ENCODE data around the gene LMOD3.

The LMOD3 gene

DNA sequence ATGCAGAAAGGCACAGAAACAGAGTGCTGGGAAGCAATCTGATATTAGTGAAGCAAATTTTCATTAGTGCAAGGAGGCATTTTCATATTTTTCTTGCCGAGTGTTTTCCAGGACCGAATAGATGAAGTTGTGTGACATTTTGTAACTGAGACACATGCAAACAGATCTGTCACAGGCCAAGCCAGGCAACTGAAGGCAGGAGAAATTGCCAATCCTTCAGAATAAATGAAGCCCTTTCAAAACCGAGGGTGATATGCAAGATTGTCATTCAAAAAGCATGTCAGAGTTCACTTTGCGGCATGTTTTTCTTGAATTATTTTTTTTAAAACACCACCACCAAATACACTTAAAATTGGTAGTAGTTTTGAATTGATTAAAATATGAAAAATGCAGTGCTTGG is 6.2 kb downstream of the LMOD3 start:
- CTCF ChIA-PET, result interaction anchor here (1.6 to 2.4 kb wide), 3 partner anchors 10 to 190 kb away, joined by 5 to 12 read pairs (median 6); no protein-coding TSS in a partner anchor
- POLR2A ChIA-PET, result no interaction called here
- DNase-seq (ENCODE audit: extremely low spot score), result no peak
- TF ChIP-seq CTCF (IDR thresholded peaks at IDR 0.05; ENCODE audit: control extremely low read depth, extremely low read depth, low read depth, missing control alignments), result no peak

DNA sequence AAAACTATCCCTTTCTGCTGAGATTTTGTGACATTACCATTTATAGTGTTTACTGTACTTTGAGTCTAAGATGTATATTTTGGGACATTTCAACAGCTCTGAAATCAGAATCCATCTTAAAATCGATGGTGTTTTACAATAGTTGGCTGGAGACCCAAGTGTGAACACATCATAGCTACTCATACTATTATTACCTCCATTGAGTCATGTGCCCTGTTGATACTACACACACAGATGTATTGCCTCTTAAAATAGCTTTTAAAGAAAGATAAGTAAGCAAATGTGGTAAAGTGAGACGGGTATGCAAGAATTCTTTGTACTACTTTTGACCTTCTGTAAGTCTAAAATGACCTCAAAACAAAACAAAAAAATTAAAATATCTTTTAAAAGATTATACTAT is 6.7 kb downstream of the LMOD3 start:
- no peak for TF ChIP-seq CTCF (IDR thresholded peaks at IDR 0.05; ENCODE audit: control extremely low read depth, extremely low read depth, low read depth, missing control alignments)
- ChIA-PET CTCF (interaction anchor here (1.6 to 2.4 kb wide), 3 partner anchors 10 to 191 kb away, joined by 5 to 12 read pairs (median 6); no protein-coding TSS in a partner anchor), POLR2A (no interaction called here)

DNA sequence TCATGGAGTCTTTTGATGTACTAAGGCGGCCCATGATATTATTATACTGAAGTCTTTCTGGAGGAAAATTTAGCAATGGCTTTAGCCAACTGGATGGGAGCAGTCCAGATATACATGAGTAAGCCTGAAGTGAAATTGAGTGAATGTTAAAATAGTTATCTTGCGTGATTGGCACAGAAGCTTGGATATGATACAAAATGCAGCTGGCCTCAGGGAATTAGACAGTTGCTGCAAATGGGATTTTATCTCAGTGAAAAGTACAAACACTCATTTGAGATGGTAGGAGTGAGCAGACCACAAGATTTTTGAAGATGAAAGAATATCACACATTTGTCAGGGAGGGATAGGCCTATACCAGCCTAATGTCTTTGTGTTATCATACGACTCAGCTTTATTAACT is 8.9 kb downstream of the LMOD3 start:
- TF ChIP-seq CTCF (IDR thresholded peaks at IDR 0.05; ENCODE audit: control extremely low read depth, extremely low read depth, low read depth, missing control alignments), result no peak
- no peak for DNase-seq (ENCODE audit: extremely low spot score)
- POLR2A ChIA-PET, result no interaction called here
- CTCF ChIA-PET, result interaction anchor here (1.2 to 1.6 kb wide), 3 partner anchors 13 to 193 kb away, joined by 3 to 6 read pairs (median 3); partner anchors contain the start of gene EOGT

More for the DNA sequence above, 6.7 kb downstream of the LMOD3 start:
- DNase-seq (ENCODE audit: extremely low spot score), result no peak

DNA sequence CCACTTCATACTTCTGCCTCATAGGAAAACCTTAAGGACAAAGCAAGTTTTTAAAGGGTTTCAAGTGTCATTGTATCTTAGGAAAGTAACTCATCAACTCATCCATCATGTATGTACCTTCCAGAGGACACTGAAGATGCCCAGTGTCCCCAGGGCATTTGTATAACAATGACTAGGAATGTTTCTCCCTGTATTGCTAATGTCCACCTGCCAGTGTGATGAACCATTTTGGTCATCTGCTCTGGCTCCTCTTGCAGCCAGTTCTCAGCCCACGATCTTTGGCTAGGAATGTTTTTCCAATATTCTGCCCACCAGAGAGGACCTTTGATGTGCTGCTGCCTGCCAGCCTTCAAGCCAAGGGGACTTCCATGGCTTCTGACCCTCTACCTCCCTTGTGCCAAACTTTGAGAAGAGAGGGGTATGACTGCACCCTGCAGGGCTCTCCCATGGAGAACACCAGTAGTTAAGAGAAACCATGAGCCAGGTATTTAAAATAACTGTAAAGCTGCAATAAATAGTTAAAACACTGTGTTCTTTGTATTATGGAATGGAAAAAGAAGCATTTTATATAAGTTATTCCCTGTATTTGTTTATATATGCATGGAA is 11.4 kb downstream of the LMOD3 start:
- TF ChIP-seq CTCF (IDR thresholded peaks at IDR 0.05; ENCODE audit: control extremely low read depth, extremely low read depth, low read depth, missing control alignments), result no peak
- DNase-seq (ENCODE audit: extremely low spot score), result no peak
- CTCF ChIA-PET, result interaction anchor here (4.5 kb wide), 1 partner anchor 9 kb away, joined by 36 read pairs; no protein-coding TSS in a partner anchor
- POLR2A ChIA-PET, result interaction anchor here (0.7 kb wide), 1 partner anchor 424 kb away, joined by 3 read pairs; no protein-coding TSS in a partner anchor

DNA sequence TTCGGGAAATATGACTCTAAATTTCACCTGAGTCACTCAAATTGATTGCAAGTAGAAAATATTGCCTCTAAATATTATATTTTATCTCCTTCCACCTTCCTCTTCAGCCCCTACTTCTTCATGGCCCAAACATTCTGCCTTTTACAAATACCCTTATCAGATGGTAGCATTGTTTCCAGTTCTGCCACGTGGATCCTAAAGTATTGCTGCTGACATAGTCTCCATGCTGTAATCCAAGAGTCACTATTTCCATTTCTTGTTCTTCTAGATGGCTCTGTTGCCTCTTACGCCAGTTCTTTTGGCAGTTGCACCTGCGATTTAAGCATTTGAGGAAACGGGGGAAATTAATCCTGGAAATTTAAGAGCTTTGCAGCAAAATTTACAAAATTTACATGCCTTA is 13.6 kb downstream of the LMOD3 start:
- CTCF ChIA-PET, result interaction anchor here (1.8 to 4.5 kb wide), 2 partner anchors 10 to 11 kb away, joined by 4 to 36 read pairs; no protein-coding TSS in a partner anchor
- no peak for TF ChIP-seq CTCF (IDR thresholded peaks at IDR 0.05; ENCODE audit: control extremely low read depth, extremely low read depth, low read depth, missing control alignments)
- DNase-seq (ENCODE audit: extremely low spot score), result no peak
- POLR2A ChIA-PET, result no interaction called here

DNA sequence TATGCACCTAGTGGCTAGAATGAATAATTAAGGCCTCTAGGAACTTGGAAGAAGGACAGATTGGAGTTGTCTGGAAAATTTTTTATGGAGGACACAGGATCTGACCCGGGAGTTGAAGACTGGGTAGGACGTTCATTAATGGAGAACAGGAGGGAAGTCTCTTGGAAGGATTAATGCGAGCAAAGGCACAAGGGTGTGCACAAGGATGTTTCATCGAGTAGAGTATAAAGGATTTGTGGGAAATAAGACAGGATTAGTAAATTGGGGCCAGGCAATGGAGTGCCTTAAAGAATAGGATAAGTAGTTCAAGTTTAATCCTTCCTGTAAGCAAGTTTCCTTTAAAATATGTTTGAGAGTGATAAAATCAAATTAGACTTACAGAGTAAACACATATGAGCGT is 14.6 kb downstream of the LMOD3 start:
- POLR2A ChIA-PET, result no interaction called here
- no peak for TF ChIP-seq CTCF (IDR thresholded peaks at IDR 0.05; ENCODE audit: control extremely low read depth, extremely low read depth, low read depth, missing control alignments)
- CTCF ChIA-PET, result interaction anchor here (1.1 to 4.5 kb wide), 5 partner anchors 9 to 198 kb away, joined by 4 to 36 read pairs (median 5); no protein-coding TSS in a partner anchor
- DNase-seq (ENCODE audit: extremely low spot score), result no peak

All from GM10248 (cell line).